ENCODE results near the gene RUNDC3A.
"Not testable (repeated sequence)": the region's sequence is repeated elsewhere in the genome, so short reads cannot be mapped to it uniquely, and the experiment has no call there.

The RUNDC3A gene

DNA sequence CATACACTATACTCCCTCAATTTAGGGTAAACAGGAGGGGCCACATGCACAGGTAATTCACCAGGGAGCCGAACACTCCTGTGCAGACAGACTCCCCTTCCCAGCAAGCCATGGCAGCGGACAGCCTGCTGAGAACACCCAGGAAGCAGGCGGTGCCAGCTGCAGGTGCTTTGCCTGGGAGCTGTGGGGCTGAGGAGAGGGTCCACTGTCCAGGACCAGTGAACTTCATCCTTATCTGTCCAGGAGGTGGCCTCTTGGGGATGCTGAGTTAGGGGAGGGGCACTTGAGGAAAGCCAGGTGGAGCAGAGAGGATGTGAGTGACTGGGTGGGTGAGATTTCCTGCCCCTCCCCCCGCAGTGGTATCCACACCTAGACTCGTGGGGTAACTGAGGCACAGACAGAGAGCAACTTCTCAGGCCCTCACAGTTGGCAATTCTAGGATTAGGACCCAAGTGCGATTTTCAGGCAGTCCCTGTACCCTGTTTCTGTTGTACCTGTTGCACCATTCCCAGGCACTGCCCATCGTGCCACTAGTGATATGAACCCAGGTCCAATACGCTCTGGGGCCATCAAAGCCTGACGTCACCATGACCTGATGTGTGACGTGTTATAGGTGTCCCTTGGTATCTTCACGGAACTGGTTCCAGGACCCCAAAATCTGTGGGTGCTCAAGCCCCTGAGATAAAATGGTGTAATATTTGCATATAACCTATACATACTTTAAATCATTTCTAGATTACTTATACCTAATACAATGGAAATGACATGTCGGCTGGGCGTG is 37.9 kb downstream of the RUNDC3A start:
- DNase-seq: no peak

- DNase-seq: not testable (repeated sequence)
These were observed 39.0 kb downstream of the RUNDC3A start for GRCh38 chr17:44347206-44348055.

- no peak for DNase-seq
These were observed 40.0 kb downstream of the RUNDC3A start for GRCh38 chr17:44348234-44348987.

- no peak for DNase-seq
These were observed 40.6 kb downstream of the RUNDC3A start for GRCh38 chr17:44348988-44349364.

DNA sequence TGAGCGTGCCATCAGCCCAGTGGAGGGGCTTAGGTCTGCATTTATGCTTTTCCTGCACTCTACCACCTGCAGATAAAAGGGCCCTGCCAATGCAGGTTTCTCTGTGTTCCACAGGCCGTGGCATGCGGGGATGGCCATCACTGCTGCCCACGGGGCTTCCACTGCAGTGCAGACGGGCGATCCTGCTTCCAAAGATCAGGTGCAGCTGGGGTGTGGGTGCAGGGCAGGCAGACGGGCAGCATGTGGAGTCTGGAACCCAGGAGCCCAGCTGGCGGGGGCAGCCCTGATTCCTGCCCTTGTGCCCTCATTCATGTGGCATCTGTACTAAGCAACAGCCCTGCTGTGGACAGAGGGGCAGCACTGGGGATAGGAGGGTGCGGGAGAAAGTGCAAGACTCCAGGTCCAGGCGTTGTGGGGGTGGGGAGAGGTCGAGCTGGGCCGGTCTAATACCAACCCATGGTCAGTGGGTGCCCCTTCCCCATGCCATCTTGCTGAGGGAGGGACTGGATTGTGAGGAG is 41.2 kb downstream of the RUNDC3A start:
- DNase-seq: no peak

GRCh38 chr17:44350733-44351226 is 42.4 kb downstream of the RUNDC3A start:
- no peak for DNase-seq

GRCh38 chr17:44351464-44351863 is 43.1 kb downstream of the RUNDC3A start:
- no peak for DNase-seq

- DNase-seq: no peak
These were observed 43.8 kb downstream of the RUNDC3A start for GRCh38 chr17:44351961-44352827.

- DNase-seq: no peak
These were observed 44.6 kb downstream of the RUNDC3A start for GRCh38 chr17:44352828-44353671.

- DNase-seq: no peak
These were observed 45.4 kb downstream of the RUNDC3A start for GRCh38 chr17:44353672-44354331.

DNA sequence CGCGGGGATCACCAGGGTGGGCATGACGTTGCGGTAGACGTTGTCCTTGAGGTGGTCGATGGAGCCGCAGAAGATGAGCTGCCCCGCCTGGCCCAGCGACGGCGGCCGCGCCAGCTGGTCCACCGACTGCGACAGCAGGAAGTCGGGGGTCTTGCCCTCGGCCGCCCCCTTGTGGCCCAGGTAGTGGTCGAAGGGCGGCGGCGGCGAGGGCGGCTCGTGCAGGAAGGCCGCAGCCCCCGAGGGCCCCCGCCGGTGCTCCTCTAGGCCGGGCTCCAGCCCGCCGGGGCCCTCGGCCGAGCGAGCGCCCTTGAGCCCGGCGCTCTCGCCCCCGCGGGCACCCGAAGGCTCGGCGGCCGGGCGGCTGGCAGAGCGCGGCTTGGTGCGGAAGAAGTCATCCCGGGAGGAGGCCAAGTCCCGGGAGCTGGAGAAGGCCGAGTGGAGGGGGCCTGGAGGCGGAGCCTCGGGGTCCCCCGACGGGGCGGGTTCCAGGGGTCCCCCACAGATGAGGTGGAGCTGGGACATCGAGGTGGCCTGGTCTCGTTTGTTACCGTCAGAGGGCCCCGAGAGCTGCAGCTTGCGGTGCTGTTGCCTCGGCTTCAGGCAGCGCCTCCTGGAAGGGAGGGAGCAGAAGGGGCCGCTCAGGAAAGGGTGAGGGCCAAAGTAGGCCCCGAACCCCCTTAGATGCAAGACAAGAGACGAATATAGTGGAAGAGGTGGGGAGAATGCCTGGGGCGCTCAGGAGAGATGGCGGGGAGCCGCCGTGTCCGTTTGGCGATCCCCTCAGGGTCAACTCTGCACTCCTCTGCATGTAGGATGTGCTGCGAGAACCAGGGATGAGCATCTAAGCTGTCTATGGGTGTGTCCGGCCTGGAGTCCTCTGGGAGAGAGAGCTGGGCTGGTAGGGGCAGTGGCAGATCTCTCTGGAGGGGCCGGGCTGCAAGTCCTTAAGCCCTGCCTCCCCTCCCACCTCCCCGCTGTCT is 46.5 kb downstream of the RUNDC3A start:
- DNase-seq: no peak

DNA sequence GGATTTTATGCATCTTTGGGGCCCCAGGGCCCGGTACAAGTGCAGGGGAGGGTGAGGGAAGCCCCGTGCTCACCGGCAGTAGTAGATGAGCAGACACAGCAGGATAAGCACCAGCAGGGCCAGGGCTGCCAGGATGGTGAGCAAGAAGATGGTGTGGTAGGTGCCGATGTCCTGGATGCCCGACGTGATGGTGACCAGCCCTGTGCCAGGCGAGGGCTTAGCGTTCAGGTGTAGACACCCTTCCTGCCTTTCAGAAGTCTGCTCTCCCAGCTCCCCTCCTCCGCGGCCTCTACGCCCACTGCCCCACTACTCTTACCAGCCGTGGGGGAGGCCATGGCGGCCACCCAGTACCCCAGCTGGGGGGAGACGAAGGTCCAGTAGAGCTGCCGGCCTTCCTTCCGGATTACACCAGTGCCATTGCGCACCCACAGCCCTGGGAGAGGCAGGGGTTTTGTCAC is 47.3 kb downstream of the RUNDC3A start:
- no peak for DNase-seq

GRCh38 chr17:44356241-44356640 is 47.8 kb downstream of the RUNDC3A start:
- no peak for DNase-seq

DNA sequence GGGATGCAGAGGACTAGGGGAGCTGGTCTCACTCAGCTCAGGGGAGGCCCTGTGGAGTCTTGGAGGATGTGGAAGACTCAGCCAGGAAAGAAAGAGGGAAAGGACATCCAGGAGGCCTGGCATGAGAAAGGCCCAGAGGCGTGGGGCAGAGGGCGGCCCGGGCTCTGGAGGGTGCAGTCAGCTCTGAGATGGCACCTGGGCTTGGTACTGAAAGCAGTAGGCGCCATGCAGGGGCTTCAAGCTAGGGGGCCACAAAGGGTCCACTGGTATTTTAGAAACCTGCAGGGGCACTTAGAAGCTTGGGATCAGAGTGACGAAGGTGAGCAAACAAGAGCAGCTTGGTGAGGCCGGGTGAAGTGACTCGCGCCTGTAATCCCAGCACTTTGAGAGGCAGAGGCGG is 49.7 kb downstream of the RUNDC3A start:
- no peak for DNase-seq

- DNase-seq: no peak
These were observed 50.6 kb downstream of the RUNDC3A start for GRCh38 chr17:44359006-44359405.

DNA sequence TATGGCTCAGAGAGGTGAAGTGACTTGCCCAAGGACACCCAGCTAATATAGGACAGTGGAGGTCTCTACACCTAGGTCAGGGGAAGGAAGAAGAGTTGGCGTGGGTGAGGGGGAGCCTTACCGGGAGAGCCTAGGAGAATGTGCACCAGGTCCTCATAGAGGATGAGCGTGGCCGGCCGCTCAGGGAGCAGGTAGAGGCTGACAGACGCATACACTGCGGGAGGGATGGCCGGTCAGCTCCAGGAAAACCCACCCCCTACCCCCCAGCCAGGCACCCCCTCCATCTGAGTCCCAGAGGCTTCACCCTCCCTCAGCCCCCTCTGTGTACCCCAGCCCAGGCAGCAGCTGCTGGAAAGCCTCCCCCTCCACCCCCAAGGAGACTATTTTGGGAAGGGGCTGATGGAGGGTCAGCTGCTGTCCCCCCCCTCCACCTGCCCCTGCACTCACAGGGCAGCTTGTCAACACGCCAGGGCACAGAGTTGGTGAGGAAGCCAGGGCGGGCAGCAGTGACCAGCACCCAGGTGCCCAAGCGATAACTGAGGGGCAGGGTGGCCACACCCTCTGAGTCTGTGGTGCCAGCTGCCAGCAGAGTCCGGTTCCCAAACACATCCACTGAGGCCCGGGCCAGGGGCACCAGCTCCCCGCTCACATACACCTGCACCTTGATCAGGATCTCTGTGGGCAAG is 51.2 kb downstream of the RUNDC3A start:
- DNase-seq: no peak

GRCh38 chr17:44360144-44360533 is 51.7 kb downstream of the RUNDC3A start:
- no peak for DNase-seq

DNA sequence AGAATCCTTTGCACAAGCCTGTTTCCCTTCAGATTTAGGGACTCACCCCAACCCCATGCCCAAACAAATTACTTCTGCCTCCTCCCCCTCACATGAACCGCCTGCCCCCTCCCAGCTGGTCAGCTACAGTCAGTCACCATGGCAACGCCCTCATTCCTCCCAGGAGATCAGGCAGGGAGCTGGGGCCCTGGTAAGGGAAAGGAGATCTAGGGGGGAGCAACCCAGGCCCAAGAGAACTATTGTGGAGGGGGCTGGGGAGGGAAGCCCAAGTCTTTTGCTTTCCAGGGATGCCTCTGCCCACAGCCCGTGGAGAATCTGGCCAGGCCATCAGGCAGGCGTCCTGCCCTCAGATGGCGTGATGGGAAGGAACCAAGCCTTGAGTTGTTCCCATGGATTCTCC is 52.4 kb downstream of the RUNDC3A start:
- no peak for DNase-seq
